PC-9 (cell line): ENCODE measurements around the gene SPANXN5. TPM values are rescaled to one million over a fixed set of nuclear protein-coding genes. Genes with fewer than 3 reads are reported as not detected.

Experiments
- BruUV-seq: library from RNA; stranded (reverse); fragments of 400-500 nt; replicated peaks from 2 replicates; lab custom pipeline; 2021; lab: Mats Ljungman, UMichigan
- CTCF ChIA-PET: fragments of 300-600 bp; sonication (Branson Sonifier 250); formaldehyde crosslinking; loops from one replicate; lab custom pipeline; 2022; ENCODE audit warnings: antibody characterized with exemption; lab: Charles Lee
- POLR2A ChIA-PET: fragments of 300-600 bp; sonication (Branson Sonifier 250); formaldehyde crosslinking; loops from one replicate; lab custom pipeline; 2022; ENCODE audit warnings: antibody characterized with exemption; ENCODE audit not compliant: unreplicated experiment; lab: Charles Lee
- DNase-seq, 2 experiments: peaks; one replicate each; pipeline versions ENCODE4 v3.0.0 to v3.0.0-alpha.2; 2015 to 2022; ENCODE audit warnings: mixed read lengths in 1 of 2
- H2AFZ ChIP-seq: fragments of 200-600 bp; sonication (generic); 2 replicates; pipeline ENCODE4 v1.8.1; 2017; ENCODE audit warnings: antibody characterized with exemption
- H3F3A ChIP-seq: fragments of 200-600 bp; sonication (generic); 2 replicates; pipeline ENCODE4 v1.8.1; 2017; ENCODE audit warnings: antibody characterized with exemption, mild to moderate bottlenecking, low read depth; ENCODE audit not compliant: insufficient read depth
- H3K27ac ChIP-seq: fragments of 200-600 bp; sonication (generic); 2 replicates; pipeline ENCODE4 v1.6.1; 2016; ENCODE audit warnings: mixed run types
- H3K27me3 ChIP-seq: fragments of 200-600 bp; sonication (generic); 2 replicates; pipeline ENCODE4 v1.6.1; 2016; ENCODE audit warnings: low read depth, mixed run types; ENCODE audit not compliant: insufficient read depth
- H3K36me3 ChIP-seq: fragments of 200-600 bp; sonication (generic); 2 replicates; pipeline ENCODE4 v1.6.1; 2016; ENCODE audit warnings: low read depth, mixed run types
- H3K4me1 ChIP-seq: fragments of 200-600 bp; sonication (generic); replicated peaks from 2 replicates; pipeline ENCODE4 v1.6.1; 2016; ENCODE audit warnings: mixed run types; ENCODE audit not compliant: insufficient read depth
- H3K4me2 ChIP-seq: fragments of 200-600 bp; sonication (generic); 2 replicates; pipeline ENCODE4 v1.6.1; 2017; ENCODE audit warnings: mixed run types
- H3K4me3 ChIP-seq: fragments of 200-600 bp; sonication (generic); 2 replicates; pipeline ENCODE4 v1.6.1; 2016; ENCODE audit warnings: mixed run types
- H3K79me2 ChIP-seq: fragments of 200-600 bp; sonication (generic); 2 replicates; pipeline ENCODE4 v1.6.1; 2017; ENCODE audit warnings: low read depth, mixed run types
- H3K9me2 ChIP-seq: fragments of 200-600 bp; sonication (generic); 2 replicates; pipeline ENCODE4 v1.8.1; 2017; ENCODE audit warnings: mild to moderate bottlenecking; ENCODE audit not compliant: insufficient read depth
- H3K9me3 ChIP-seq: fragments of 200-600 bp; sonication (generic); 2 replicates; pipeline ENCODE4 v1.8.1; 2016; ENCODE audit warnings: low read depth; ENCODE audit not compliant: insufficient read depth
- H4K20me1 ChIP-seq: fragments of 200-600 bp; sonication (generic); 2 replicates; pipeline ENCODE4 v1.8.1; 2017; ENCODE audit not compliant: insufficient read depth
- CTCF ChIP-seq: fragments of 200-600 bp; sonication (generic); conservative IDR thresholded peaks from 2 replicates; pipeline ENCODE4 v1.6.1; 2017; ENCODE audit warnings: mixed run types, antibody characterized with exemption, mild to moderate bottlenecking, moderate library complexity
- EZH2 ChIP-seq: fragments of 200-600 bp; sonication (generic); IDR thresholded peaks from 2 replicates; pipeline ENCODE4 v1.8.0; 2017; ENCODE audit warnings: antibody characterized with exemption, low read depth
- intact Hi-C: fragments of 100-400 bp; cut with micrococcal nuclease; formaldehyde crosslinking; loops from one replicate; pipeline ENCODE4 v1.10.0; 2022; ENCODE audit not compliant: unreplicated experiment
- total RNA-seq: library from RNA; stranded (reverse); gene quantifications from 2 replicates; pipeline ENCODE4 v1.2.3, GENCODE V29; 2021

Gene SPANXN5
- total RNA-seq, 1 experiment from 2014 or later: not detected

GRCh38 chrX:52824608-52825007 lies 27.4 kb upstream of the SPANXN5 start:
- Histone ChIP-seq H3K4me3 (no peak overlapping the region), H3K36me3 (no peaks in the 10 kb centered on the region), H2AFZ (no peak overlapping the region), H4K20me1 (no peaks in the 10 kb centered on the region), H3K4me2 (no peak overlapping the region), H3K4me1 (no peaks in the 10 kb centered on the region), H3F3A (no peaks in the 10 kb centered on the region), H3K9me3 (no peaks in the 10 kb centered on the region), H3K27me3 (no peaks in the 10 kb centered on the region), H3K79me2 (no peaks in the 10 kb centered on the region), H3K9me2 (no peaks in the 10 kb centered on the region), H3K27ac (no peak overlapping the region)
- POLR2A ChIA-PET: no interaction called here
- DNase-seq: no peak
- no TSS peak for BruUV-seq
- intact Hi-C loops: no loop called here
- no peak for TF ChIP-seq CTCF
- no peak for TF ChIP-seq EZH2
- CTCF ChIA-PET: no interaction called here

- H3K79me2 ChIP-seq: no peaks in the 10 kb centered on the region
- POLR2A ChIA-PET: no interaction called here
Measured at GRCh38 chrX:52821079-52821760, 24.0 kb upstream of the SPANXN5 start.

GRCh38 chrX:52819788-52820187 lies 22.6 kb upstream of the SPANXN5 start:
- DNase-seq: no peak
- Histone ChIP-seq H3K9me3 (no peaks in the 10 kb centered on the region), H4K20me1 (no peaks in the 10 kb centered on the region), H3K4me3 (no peak overlapping the region), H3K4me1 (no peaks in the 10 kb centered on the region), H3K27me3 (no peaks in the 10 kb centered on the region), H2AFZ (no peak overlapping the region), H3K36me3 (no peaks in the 10 kb centered on the region), H3K4me2 (no peak overlapping the region), H3K79me2 (no peaks in the 10 kb centered on the region), H3K27ac (no peak overlapping the region), H3K9me2 (no peaks in the 10 kb centered on the region), H3F3A (no peaks in the 10 kb centered on the region)
- TF ChIP-seq EZH2 (no peak), CTCF (no peak)
- POLR2A ChIA-PET: no interaction called here
- no TSS peak for BruUV-seq
- intact Hi-C loops: no loop called here
- CTCF ChIA-PET: no interaction called here

More at GRCh38 chrX:52821079-52821760, 24.0 kb upstream of the SPANXN5 start:
- Histone ChIP-seq H3K4me2 (no peak overlapping the region), H3K4me1 (no peaks in the 10 kb centered on the region), H4K20me1 (no peaks in the 10 kb centered on the region), H3K27me3 (no peaks in the 10 kb centered on the region), H3F3A (no peaks in the 10 kb centered on the region), H3K4me3 (no peak overlapping the region), H3K9me3 (no peaks in the 10 kb centered on the region), H2AFZ (no peak overlapping the region), H3K9me2 (no peaks in the 10 kb centered on the region), H3K27ac (no peak overlapping the region), H3K36me3 (no peaks in the 10 kb centered on the region)
- no TSS peak for BruUV-seq
- TF ChIP-seq EZH2 (no peak), CTCF (no peak)
- intact Hi-C loops: no loop called here
- DNase-seq: no peak
- CTCF ChIA-PET: no interaction called here
